ENCODE results near the gene OOSP2. TPM values are rescaled to one million over a fixed set of nuclear protein-coding genes. Genes with fewer than 3 reads are reported as not detected.
"Not testable (repeated sequence)": the region's sequence is repeated elsewhere in the genome, so short reads cannot be mapped to it uniquely, and the experiment has no call there.

OOSP2 gene
- total RNA-seq, 2 donors from 2014 or later: 16.0 TPM; not detected in 1

DNA sequence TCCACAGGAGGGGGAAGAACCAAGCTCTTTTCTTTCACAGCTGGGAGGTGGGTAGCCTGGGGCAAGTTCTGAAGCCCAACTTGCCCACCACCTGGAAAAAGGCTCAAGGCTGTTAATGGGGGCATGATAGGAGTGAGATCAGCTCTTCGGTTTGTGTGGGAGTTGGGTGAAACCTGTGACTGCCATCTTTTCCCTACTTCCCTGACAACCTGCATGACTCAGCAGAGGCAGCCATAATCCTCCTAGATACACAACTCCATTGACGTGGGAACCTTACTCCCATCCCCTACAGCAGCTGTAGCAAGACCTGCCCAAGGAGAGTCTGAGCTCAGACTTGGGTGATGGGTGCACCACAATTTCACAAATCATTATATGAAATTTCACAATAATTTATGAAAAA is 36.5 kb upstream of the OOSP2 start:
- Histone ChIP-seq H3K36me3 (no peaks in the 10 kb centered on the region), H3K9me3 (no peaks in the 10 kb centered on the region), H3K27ac (no peak overlapping the region), H3K4me1 (replicated peaks) (no peaks in the 10 kb centered on the region), H3K27me3 (replicated peaks; ENCODE audit: insufficient read depth) (no peaks in the 10 kb centered on the region), H3K4me3 (no peak overlapping the region)
- no peak for DNase-seq (ENCODE audit: low spot score)
- no peak for TF ChIP-seq POLR2A (IDR thresholded peaks at IDR 0.05)
- WGBS: 73% methylated on average over 2 of the region's 2 CpGs
- intact Hi-C loops (cut with DNase I): no loop called here

DNA sequence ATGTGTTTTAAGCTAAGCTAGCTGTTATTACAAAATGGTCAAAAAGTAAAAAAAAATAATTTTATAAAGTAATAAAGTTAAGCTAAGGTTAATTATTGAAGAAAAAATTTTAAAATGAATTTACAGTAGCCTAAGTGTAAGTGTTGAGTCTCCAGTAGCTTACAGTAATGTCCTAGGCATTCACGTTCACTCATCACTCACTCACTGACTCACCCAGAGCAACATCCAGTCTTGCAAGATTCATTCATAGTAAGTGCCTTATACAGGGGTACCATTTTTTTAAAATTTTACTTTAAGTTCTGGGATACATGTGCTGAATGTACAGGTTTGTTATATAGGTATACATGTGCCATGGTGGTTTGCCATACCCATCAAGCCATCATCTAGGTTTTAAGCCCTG is 34.8 kb upstream of the OOSP2 start:
- Histone ChIP-seq H3K27ac (no peak overlapping the region), H3K27me3 (replicated peaks; ENCODE audit: insufficient read depth) (no peaks in the 10 kb centered on the region), H3K9me3 (no peaks in the 10 kb centered on the region), H3K4me1 (replicated peaks) (no peaks in the 10 kb centered on the region), H3K36me3 (no peaks in the 10 kb centered on the region), H3K4me3 (no peak overlapping the region)
- intact Hi-C loops (cut with DNase I): no loop called here
- no peak for TF ChIP-seq POLR2AphosphoS5 (IDR thresholded peaks at IDR 0.05)
- TF ChIP-seq, protein P1, sequence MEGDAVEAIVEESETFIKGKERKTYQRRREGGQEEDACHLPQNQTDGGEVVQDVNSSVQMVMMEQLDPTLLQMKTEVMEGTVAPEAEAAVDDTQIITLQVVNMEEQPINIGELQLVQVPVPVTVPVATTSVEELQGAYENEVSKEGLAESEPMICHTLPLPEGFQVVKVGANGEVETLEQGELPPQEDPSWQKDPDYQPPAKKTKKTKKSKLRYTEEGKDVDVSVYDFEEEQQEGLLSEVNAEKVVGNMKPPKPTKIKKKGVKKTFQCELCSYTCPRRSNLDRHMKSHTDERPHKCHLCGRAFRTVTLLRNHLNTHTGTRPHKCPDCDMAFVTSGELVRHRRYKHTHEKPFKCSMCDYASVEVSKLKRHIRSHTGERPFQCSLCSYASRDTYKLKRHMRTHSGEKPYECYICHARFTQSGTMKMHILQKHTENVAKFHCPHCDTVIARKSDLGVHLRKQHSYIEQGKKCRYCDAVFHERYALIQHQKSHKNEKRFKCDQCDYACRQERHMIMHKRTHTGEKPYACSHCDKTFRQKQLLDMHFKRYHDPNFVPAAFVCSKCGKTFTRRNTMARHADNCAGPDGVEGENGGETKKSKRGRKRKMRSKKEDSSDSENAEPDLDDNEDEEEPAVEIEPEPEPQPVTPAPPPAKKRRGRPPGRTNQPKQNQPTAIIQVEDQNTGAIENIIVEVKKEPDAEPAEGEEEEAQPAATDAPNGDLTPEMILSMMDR (IDR thresholded peaks at IDR 0.05): no peak
- TF ChIP-seq POLR2A (IDR thresholded peaks at IDR 0.05): no peak
- WGBS: 94% methylated on average over 1 of the region's 1 CpG
- DNase-seq (ENCODE audit: low spot score): no peak

DNA sequence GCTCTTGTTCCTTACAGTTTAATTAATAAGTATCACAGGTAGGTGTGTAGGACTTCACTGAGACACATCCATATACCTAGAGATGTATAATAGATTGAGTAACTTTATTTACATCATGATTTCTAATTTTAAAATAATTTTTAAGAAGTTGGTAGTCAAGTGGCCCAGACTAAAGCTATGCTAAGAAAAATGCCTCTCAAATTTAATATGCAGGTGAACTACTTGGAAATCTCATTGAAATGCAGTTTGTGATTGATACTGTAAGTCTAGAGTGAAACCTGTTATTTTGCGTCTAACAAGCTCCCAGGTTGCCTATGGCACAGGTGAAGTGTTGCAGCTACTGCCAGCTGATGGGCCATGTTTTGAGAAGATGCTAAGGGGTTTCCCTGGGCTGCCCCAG is 23.3 kb upstream of the OOSP2 start, which contains the start of gene OOSP4B:
Gene OOSP4B, plus strand, starts transcription at position 301 of the 400 bp plus-strand sequence.
- Histone ChIP-seq H3K4me3 (no peak within 1 kb of the TSS), H3K4me1 (replicated peaks) (no peaks in the 10 kb centered on the region), H3K27ac (no peak within 1 kb of the TSS), H3K9me3 (no peaks in the 10 kb centered on the region), H3K27me3 (replicated peaks; ENCODE audit: insufficient read depth) (no peaks in the 10 kb centered on the region), H3K36me3 (no peaks in the 10 kb centered on the region)
- DNase-seq (ENCODE audit: low spot score): no peak
- no peak for TF ChIP-seq POLR2A (IDR thresholded peaks at IDR 0.05)
- TF ChIP-seq, protein P1 (IDR thresholded peaks at IDR 0.05): no peak
- 92% methylated on average over 1 of the region's 1 CpG for WGBS
- intact Hi-C loops (cut with DNase I): no loop called here

DNA sequence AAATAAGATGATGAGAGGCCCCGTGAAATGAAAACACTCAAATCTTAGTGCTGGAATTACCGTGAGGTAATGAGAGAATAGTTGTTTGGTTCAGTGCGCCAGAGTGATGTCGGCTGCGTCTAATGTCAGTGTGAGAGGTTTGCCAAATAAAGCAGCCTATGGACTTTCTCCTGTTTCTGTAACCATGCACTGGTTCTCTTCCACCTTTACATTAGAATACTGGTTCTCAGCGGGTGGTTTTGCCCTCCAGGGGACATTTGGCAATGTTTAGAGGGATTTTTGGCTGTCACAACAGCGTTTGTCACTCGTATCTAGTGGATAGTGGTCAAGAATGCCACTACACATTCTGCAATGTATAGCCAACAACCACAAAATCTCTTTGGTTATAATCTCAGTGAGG is 22.2 kb upstream of the OOSP2 start:
- Histone ChIP-seq H3K36me3 (no peaks in the 10 kb centered on the region), H3K4me1 (replicated peaks) (no peaks in the 10 kb centered on the region), H3K27me3 (replicated peaks; ENCODE audit: insufficient read depth) (no peaks in the 10 kb centered on the region), H3K9me3 (no peaks in the 10 kb centered on the region), H3K4me3 (no peak overlapping the region), H3K27ac (no peak overlapping the region)
- no peak for DNase-seq (ENCODE audit: low spot score)
- WGBS: 69% methylated on average over 8 of the region's 8 CpGs
- intact Hi-C loops (cut with DNase I): no loop called here
- TF ChIP-seq, protein P1 (IDR thresholded peaks at IDR 0.05): no peak
- TF ChIP-seq POLR2A (IDR thresholded peaks at IDR 0.05): no peak
- no peak for TF ChIP-seq POLR2AphosphoS5 (IDR thresholded peaks at IDR 0.05)

DNA sequence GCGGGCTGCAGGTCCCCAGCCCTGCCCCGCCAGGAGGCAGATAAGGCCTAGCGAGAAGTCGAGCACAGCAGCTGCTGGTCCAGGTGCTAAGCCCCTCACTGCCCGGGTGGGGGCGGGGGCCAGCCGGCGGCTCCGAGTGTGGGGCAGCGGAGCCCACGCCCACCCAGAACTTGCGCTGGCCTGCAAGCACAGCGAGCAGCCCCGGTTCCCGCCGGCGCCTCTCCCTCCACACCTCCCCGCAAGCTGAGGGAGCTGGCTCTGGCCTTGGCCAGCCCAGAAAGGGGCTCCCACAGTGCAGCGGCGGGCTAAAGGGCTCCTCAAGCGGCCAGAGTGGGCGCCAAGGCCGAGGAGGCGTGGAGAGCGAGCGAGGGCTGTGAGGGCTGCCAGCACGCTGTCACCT is 19.8 kb upstream of the OOSP2 start:
- H3K9me3 ChIP-seq; H3K4me1 ChIP-seq (replicated peaks); DNase-seq (ENCODE audit: low spot score); H3K27me3 ChIP-seq (replicated peaks; ENCODE audit: insufficient read depth); H3K36me3 ChIP-seq; H3K4me3 ChIP-seq; intact Hi-C loops (cut with DNase I); H3K27ac ChIP-seq: not testable (repeated sequence)
- WGBS: 96% methylated on average over 16 of the region's 27 CpGs

DNA sequence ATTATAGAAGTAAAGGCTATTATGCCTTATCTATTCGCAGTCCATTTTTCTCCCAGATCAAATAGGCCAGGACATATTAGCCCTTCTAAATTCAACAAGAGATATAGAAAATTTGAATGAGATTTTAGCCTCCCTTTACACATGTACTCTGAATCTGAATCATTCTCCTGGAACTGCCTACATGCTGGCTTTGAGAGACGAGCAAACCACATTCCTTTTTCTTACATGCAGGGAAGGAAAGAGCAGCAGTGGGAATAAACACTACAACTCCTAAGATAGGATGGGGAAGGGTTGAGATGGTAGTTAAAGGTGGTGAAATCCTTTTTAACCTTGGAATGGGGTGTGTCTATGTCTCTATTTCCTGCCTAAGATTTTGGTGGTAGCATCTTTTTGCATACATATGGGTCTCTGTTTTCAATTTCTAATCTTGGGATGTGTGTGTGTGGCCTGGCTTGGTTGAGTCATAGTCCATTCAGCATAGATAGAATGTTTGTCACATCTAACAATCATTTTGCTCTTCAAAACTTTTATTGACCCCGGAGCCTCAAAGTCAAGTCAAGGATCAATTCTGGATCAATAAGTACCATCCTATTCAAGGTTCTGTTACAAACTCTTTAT is 11.1 kb upstream of the OOSP2 start:
- Histone ChIP-seq H3K27ac (no peak overlapping the region), H3K4me3 (no peak overlapping the region), H3K9me3 (no peaks in the 10 kb centered on the region), H3K4me1 (replicated peaks) (no peaks in the 10 kb centered on the region), H3K27me3 (replicated peaks; ENCODE audit: insufficient read depth) (no peaks in the 10 kb centered on the region), H3K36me3 (no peaks in the 10 kb centered on the region)
- 79% methylated on average over 3 of the region's 3 CpGs for WGBS
- TF ChIP-seq POLR2AphosphoS5 (IDR thresholded peaks at IDR 0.05) (no peak), POLR2A (IDR thresholded peaks at IDR 0.05) (no peak)
- TF ChIP-seq, protein P1 (IDR thresholded peaks at IDR 0.05): no peak
- intact Hi-C loops (cut with DNase I): no loop called here
- no peak for DNase-seq (ENCODE audit: low spot score)

DNA sequence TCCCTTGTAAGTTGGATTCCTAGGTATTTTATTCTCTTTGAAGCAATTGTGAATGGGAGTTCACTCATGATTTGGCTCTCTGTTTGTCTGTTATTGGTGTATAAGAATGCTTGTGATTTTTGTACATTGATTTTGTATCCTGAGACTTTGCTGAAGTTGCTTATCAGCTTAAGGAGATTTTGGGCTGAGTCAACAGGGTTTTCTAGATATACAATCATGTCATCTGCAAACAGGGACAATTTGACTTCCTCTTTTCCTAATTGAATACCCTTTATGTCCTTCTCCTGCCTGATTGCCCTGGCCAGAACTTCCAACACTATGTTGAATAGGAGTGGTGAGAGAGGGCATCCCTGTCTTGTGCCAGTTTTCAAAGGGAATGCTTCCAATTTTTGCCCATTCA is 10.2 kb downstream of the OOSP2 start:
- H3K27me3 ChIP-seq (replicated peaks; ENCODE audit: insufficient read depth); H3K4me3 ChIP-seq; H3K36me3 ChIP-seq; intact Hi-C loops (cut with DNase I); H3K9me3 ChIP-seq; DNase-seq (ENCODE audit: low spot score); H3K4me1 ChIP-seq (replicated peaks); H3K27ac ChIP-seq: not testable (repeated sequence)

DNA sequence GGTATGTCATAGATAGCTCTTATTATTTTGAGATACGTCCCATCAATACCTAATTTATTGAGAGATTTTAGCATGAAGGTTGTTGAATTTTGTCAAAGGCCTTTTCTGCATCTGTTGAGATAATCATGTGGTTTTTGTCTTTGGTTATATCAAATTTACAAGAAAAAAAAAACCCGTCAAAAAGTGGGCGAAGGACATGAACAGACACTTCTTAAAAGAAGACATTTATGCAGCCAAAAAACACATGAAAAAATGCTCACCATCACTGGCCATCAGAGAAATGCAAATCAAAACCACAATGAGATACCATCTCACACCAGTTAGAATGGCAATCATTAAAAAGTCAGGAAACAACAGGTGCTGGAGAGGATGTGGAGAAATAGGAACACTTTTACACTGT is 10.6 kb downstream of the OOSP2 start:
- intact Hi-C loops (cut with DNase I); H3K9me3 ChIP-seq; H3K36me3 ChIP-seq; H3K27ac ChIP-seq; H3K4me3 ChIP-seq; DNase-seq (ENCODE audit: low spot score); H3K27me3 ChIP-seq (replicated peaks; ENCODE audit: insufficient read depth); H3K4me1 ChIP-seq (replicated peaks): not testable (repeated sequence)
- WGBS: 32% methylated on average over 3 of the region's 3 CpGs
